UCSD-AML1 (cell line): Measurements from ENCODE around the gene PREP.
A peak's percentile ranks its signal among the peaks of the same experiment; 100 is the strongest.
"Not testable (repeated sequence)": the region's sequence is repeated elsewhere in the genome, so short reads cannot be mapped to it uniquely, and the experiment has no call there.

Experiments
- DNase-seq: peaks from one replicate; lab custom pipeline; 2025; ENCODE audit not compliant: unreplicated experiment; lab: John Stamatoyannopoulos, UW

Gene PREP

GRCh38 chr6:105402939-105403935 is at the start of gene PREP:
Gene PREP, minus strand, starts transcription at chr6:105403082. Its CDS starts 191 bp downstream, at chr6:105402891.
- DNase-seq: peak; percentile 91

- DNase-seq: no peak
These were observed 49.5 kb upstream of the PREP start for GRCh38 chr6:105452376-105452775.

- DNase-seq: no peak
These were observed 47.0 kb upstream of the PREP start for GRCh38 chr6:105449756-105450390.

DNA sequence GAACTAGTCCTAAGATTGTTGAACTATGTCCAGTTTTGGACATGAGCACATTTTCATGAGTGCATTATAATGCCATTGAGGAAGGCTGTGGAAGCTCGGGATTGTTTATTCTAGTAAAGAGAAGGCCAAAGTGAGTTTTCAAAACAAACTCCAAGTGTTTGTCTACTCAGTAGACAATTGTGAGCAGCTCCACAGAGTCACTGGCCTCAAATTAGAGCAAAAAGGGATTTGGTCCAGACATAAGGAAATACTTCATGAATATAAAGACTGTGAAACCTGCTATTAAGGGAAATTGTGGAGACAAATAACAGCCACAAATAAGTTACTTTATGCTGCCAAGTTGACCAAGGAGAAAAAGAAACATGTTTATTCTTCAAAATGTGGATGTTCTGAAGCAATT is 42.6 kb upstream of the PREP start:
- no peak for DNase-seq

DNA sequence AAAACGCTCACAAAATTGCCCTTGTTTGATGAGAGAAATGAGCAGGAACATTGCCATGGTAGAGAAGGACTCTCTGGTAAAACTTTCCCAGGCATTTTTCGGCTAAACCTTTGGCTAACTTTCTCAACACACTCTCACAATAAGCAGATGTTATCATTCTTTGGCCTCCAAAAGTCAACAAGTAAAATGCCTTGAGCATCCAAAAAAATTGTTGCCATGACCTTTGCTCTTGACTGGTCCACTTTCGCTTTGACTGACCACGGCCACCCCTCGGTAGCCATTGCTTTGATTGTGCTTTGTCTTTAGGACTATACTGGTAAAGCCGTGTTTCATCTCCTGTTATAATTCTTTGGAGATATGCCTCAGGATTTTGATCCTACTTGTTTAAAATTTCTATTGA is 41.1 kb upstream of the PREP start:
- DNase-seq: no peak

DNA sequence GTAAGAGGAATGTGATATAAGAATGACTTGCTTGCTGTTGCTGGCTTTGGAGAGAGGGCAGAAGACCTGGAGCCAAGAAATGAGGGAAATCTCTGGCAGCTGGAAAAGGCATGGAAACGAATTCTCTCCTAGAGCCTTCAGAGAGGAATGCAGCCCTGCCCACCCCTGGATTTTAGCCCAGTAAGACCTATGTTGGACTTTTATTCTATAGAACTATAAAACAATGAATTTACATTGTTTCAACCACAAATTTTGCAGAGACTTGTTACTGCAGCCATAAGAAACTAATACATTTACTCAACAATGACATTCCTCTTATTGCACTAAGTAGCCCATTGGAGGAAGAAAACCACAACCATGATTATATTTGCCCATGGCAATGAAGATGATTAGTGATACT is 39.5 kb upstream of the PREP start:
- DNase-seq: no peak

- no peak for DNase-seq
These were observed 34.4 kb upstream of the PREP start for GRCh38 chr6:105437236-105437635.

DNA sequence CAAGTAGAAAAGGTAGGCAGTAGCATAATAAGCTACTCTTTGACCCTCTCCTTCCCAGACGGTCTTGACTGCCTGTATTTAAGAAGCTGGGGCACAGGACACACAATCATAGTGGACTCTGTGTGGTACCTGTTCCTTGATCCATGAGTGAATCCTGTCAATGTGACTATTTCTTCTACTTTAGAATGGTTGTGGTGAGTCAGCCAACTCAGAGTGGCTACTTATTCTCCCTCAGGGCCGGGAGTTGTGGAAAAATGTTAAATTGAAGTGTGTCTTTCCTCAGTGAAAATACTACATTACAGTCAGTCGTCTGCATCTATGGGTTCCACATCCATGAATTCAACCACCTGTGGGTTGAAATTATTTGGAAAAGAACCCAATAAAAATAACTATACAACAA is 30.8 kb upstream of the PREP start:
- DNase-seq: no peak

GRCh38 chr6:105432797-105433196 is 29.9 kb upstream of the PREP start:
- DNase-seq: no peak

- DNase-seq: no peak
These were observed 28.3 kb upstream of the PREP start for GRCh38 chr6:105431226-105431625.

GRCh38 chr6:105430685-105431084 is 27.8 kb upstream of the PREP start:
- no peak for DNase-seq

DNA sequence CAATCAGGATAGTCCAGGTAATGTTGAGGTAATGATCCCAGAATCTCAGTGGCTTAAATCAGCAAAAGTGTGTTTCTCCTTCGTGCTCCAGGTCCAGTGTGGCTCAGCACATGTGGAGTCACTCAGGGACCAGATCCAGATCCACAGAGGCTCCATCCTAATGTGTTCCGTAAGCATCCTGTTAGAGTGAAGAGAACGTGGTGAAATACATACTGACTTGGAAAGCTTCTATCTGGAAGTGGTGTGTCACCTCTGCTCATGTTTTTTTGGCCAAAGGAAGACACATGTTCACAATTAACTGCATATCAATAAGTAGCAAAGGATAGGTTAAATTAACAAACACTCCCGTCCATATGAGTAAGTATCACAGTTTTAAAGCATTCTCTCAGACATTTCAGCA is 26.8 kb upstream of the PREP start:
- no peak for DNase-seq

DNA sequence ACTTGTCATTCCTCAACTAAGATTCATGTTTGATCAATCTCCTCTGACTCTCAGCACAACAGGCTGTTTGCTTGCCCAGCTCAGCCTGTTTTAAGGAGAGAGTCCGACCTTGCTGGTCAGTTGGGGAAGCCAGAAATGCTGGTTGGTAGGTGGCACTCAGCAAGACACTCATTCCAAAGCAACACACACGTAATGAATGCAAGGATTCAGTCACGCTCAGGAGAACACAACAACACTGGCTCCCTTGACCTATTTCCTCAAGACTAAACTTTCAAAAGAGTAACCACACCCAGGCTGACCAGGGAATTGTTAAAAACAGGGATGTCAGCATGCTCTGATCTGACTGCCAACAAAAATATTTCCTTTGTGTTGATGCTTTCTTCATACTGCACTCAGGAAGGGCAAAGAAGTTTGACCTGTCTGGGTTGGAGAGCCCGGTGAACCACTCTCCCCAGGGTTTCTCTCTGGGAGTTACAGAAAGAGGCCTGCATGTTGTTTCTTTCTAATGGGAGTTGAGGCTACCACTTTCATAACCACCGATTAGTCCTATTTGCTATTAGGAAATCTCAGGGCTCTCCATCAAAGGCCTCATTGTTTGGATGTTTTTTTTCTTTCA is 25.6 kb upstream of the PREP start:
- DNase-seq: no peak

- peak; percentile 42 for DNase-seq
These were observed 21.4 kb upstream of the PREP start for GRCh38 chr6:105424175-105424783.

- DNase-seq: not testable (repeated sequence)
These were observed 14.1 kb upstream of the PREP start for GRCh38 chr6:105416971-105417370.

DNA sequence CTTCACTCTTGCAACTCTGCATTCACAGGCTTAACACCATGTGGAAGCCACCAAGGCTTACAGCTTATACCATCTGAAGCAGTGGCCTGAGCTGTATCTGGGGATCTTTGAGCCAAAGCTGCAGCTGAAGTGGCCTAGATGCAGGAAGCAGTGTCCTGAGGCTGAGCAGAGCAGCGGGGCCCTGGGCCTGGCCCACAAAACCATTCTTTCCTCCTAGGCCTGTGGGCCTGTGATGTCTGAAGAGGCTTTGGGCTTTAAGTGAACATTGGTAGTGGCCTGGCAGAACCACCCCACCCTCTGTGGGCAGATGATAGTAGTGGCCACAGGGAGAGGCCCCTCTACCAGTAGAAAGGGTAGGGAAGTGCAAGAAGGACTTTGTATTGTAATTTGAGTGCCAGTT is 6.9 kb upstream of the PREP start:
- no peak for DNase-seq

DNA sequence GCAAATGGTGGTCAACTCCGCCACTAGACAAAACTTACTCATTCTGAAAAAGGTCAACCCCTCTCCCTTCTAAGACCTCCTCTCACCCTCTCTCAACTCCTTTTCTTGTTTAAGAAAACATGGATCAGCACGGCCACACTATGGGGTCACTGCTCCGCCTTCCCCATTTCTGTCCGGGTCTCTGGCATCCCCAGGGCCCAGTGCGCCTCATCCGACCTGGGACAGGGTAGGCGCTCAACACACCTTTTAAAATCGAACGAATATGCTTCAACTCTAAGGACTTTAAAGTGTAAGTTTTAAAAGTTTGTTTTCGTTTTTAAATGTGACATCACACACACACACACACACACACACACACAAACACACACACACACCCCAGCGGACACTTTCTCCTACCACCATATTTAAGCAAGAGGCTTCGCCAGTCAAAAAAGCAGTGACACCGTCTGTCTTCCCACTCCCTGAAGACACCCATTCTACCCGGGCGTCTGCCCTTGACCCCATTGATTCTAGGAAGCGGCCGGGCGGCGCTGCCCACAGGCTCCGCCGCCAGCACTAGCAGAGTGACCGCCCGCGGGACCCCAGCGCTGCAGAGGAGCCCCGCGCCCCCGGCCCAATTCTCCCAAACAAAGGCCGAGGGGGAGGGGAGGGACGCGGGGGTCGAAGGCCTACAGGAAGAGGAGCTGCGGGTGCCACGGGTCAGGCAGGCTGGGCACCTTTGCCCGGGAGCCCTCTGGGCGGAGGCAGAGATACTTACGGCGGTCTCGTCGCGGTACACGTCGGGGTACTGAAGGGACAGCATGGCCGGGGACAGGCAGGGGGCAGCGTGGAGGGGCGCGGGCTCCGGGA is 568 bp downstream of the PREP start:
- no peak for DNase-seq

DNA sequence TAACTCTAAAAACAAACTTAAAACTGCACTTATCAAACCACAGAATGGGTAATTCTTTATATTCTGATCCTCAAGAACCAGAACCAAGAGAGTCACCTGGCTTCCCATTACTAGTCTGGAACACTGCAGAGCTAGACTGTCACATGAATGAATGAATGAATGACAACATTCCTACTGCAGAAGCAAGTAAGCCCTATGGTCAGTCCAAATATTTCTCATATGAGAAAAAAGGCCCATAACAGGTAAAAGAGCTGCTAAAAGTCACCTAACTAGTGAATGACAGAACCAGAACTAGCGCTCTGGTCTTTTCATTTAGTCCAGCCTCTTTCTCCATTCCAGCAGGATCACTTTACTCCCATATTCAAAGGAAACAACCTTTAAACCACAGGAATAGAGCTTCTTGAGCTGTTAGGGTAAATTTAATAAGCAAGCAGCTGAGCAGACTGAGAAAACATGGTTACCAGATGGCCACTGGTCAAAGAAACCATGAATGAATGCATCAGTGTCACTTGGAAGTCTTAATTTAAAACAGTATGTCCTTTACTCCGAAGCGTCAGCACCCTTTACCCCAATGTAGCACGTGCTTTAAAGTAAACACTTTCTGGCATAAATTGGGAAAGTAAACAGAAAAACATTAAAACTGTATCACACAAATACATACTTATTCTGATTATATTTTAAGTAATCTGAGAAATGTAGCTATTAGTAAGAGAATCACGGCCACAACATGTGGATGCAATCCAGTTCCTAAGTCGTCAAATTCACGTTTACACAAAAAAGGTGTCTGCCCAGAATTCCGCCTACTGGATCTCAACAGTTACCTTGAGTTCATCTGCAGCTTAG is 1.4 kb downstream of the PREP start:
- DNase-seq: no peak

DNA sequence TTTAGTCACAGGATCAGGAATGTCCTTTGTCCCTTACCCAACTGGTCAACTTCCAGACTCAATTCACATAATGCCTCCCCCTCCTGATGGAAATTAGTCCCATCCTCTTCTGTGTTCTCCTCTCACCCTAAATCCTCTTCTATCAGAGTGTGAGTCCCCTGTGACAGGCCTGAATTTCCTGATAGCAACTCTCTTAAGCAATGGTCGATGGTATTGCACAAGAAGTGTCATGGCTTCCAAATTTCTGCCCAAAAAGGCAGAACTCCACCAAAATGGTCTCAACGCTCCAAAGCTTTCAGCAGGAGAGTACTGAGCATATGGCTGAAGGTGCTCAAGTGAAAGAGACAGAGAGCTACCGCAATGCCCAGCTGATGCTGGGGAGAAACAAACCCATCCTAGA is 2.4 kb downstream of the PREP start:
- no peak for DNase-seq

- no peak for DNase-seq
These were observed 4.0 kb downstream of the PREP start for GRCh38 chr6:105398859-105399258.
